ENCODE results near the gene MARCKS. TPM values are rescaled to one million over a fixed set of nuclear protein-coding genes. Genes with fewer than 3 reads are reported as not detected.

The MARCKS gene
- total and polyA plus RNA-seq, 2 experiments from 2014 or later = 193 to 224 TPM

GRCh38 chr6:113820761-113821160 is 36.4 kb upstream of the MARCKS start:
- no peak for TF ChIP-seq CTCF (IDR thresholded peaks at IDR 0.05; ENCODE audit: low read depth, low read length)

GRCh38 chr6:113821445-113821844 is 35.7 kb upstream of the MARCKS start:
- no peak overlapping the region for H3K27ac ChIP-seq
- peaks cover 31% of the 10 kb centered on the region for H3K27me3 ChIP-seq
- no peaks in the 10 kb centered on the region for H3K9me3 ChIP-seq (ENCODE audit: low read depth)
- H3K4me3 ChIP-seq = no peak overlapping the region
- H3K36me3 ChIP-seq = no peaks in the 10 kb centered on the region
- TF ChIP-seq CTCF (IDR thresholded peaks at IDR 0.05; ENCODE audit: low read depth, low read length) = no peak
- no peak for DNase-seq (ENCODE audit: low read depth in 1 of 2, low spot score in 1 of 2)
- no peaks in the 10 kb centered on the region for H3K4me1 ChIP-seq (ENCODE audit: low read depth)

More at GRCh38 chr6:113820761-113821160, 36.4 kb upstream of the MARCKS start:
- Histone ChIP-seq H3K9me3 (ENCODE audit: low read depth) (no peaks in the 10 kb centered on the region), H3K36me3 (no peaks in the 10 kb centered on the region), H3K27ac (no peak overlapping the region), H3K4me3 (no peak overlapping the region), H3K27me3 (peaks cover 31% of the 10 kb centered on the region), H3K4me1 (ENCODE audit: low read depth) (no peaks in the 10 kb centered on the region)
- DNase-seq (ENCODE audit: low read depth in 1 of 2, low spot score in 1 of 2) = no peak

- H3K36me3 ChIP-seq = no peaks in the 10 kb centered on the region
- H3K4me1 ChIP-seq (ENCODE audit: low read depth) = no peaks in the 10 kb centered on the region
- H3K9me3 ChIP-seq (ENCODE audit: low read depth) = no peaks in the 10 kb centered on the region
- no peak overlapping the region for H3K4me3 ChIP-seq
- DNase-seq (ENCODE audit: low read depth in 1 of 2, low spot score in 1 of 2) = no peak
- H3K27ac ChIP-seq = no peak overlapping the region
- no peak for TF ChIP-seq CTCF (IDR thresholded peaks at IDR 0.05; ENCODE audit: low read depth, low read length)
- peaks cover 42% of the 10 kb centered on the region for H3K27me3 ChIP-seq
These were observed 33.2 kb upstream of the MARCKS start for GRCh38 chr6:113823916-113824315.

GRCh38 chr6:113824411-113824810 is 32.7 kb upstream of the MARCKS start:
- no peak for DNase-seq (ENCODE audit: low read depth in 1 of 2, low spot score in 1 of 2)
- TF ChIP-seq CTCF (IDR thresholded peaks at IDR 0.05; ENCODE audit: low read depth, low read length) = no peak
- Histone ChIP-seq H3K9me3 (ENCODE audit: low read depth) (no peaks in the 10 kb centered on the region), H3K27ac (no peak overlapping the region), H3K4me1 (ENCODE audit: low read depth) (no peaks in the 10 kb centered on the region), H3K27me3 (peaks cover 46% of the 10 kb centered on the region), H3K4me3 (no peak overlapping the region), H3K36me3 (no peaks in the 10 kb centered on the region)

- no peak for DNase-seq (ENCODE audit: low read depth in 1 of 2, low spot score in 1 of 2)
- no peak overlapping the region for H3K4me3 ChIP-seq
- no peaks in the 10 kb centered on the region for H3K4me1 ChIP-seq (ENCODE audit: low read depth)
- H3K9me3 ChIP-seq (ENCODE audit: low read depth) = no peaks in the 10 kb centered on the region
- no peak for TF ChIP-seq CTCF (IDR thresholded peaks at IDR 0.05; ENCODE audit: low read depth, low read length)
- no peak overlapping the region for H3K27ac ChIP-seq
- peaks cover 49% of the 10 kb centered on the region for H3K27me3 ChIP-seq
- H3K36me3 ChIP-seq = no peaks in the 10 kb centered on the region
These were observed 32.3 kb upstream of the MARCKS start for GRCh38 chr6:113824866-113825265.

GRCh38 chr6:113825781-113826180 is 31.4 kb upstream of the MARCKS start:
- peak in 1 of 2 donors; percentile 88 for DNase-seq (ENCODE audit: low read depth in 1 of 2, low spot score in 1 of 2)
- H3K27ac ChIP-seq = no peak overlapping the region

More at GRCh38 chr6:113825781-113826180, 31.4 kb upstream of the MARCKS start:
- Histone ChIP-seq H3K36me3 (no peaks in the 10 kb centered on the region), H3K4me1 (ENCODE audit: low read depth) (no peaks in the 10 kb centered on the region), H3K4me3 (no peak overlapping the region), H3K27me3 (peaks cover 58% of the 10 kb centered on the region), H3K9me3 (ENCODE audit: low read depth) (no peaks in the 10 kb centered on the region)
- no peak for TF ChIP-seq CTCF (IDR thresholded peaks at IDR 0.05; ENCODE audit: low read depth, low read length)
